GM13976 (cell line): Measurements from ENCODE around the gene GTPBP1.
A peak's percentile ranks its signal among the peaks of the same experiment; 100 is the strongest.

Experiments used
- DNase-seq: peaks from one replicate; pipeline ENCODE4 v3.0.0; 2012; ENCODE audit warnings: low spot score
- in situ Hi-C: fragments of 300-500 bp; cut with MboI; formaldehyde crosslinking; loops from one replicate; pipeline ENCODE4 v1.12.0; 2022; ENCODE audit warnings: low sequenced_read_pairs, mixed read lengths, inconsistent platforms; ENCODE audit not compliant: unreplicated experiment
- TF ChIP-seq, protein P1 (sequence below): IDR thresholded peaks from 2 replicates; pipeline ENCODE4 v1.5.1; 2012; ENCODE audit warnings: borderline replicate concordance, mild to moderate bottlenecking; ENCODE audit not compliant: insufficient read depth; ENCODE audit errors: extremely low read depth, missing control alignments, control extremely low read depth

Gene GTPBP1

DNA sequence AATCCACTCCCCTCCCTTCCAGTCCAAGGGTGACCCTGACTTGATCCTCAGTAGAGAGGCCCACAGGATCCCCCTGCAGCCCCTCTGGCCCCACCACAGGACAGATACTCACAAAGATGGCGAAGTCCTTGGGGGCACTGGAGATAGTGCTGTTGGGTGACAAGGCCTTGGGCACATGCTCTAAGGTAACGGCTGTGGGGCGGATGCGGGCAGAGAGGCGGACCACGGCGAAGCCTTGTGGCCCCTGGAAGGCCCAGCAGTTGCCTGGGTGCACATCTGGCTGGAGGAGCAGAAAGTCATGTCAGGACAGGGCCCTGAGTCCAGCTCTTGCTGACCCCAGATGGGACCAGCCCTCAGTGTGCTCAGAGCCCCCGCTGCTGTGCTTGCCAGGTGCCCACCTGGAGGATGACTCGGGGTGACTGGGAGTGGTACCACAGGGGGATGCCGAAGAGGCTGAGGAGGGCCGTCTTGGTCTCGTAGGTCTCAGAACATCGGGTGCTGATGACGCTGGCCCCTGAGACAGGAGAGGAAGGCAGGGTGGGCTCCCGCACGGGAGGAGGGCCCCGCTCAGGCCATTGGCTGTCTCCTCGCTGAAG is 32.8 kb downstream of the GTPBP1 start:
- TF ChIP-seq, protein P1, sequence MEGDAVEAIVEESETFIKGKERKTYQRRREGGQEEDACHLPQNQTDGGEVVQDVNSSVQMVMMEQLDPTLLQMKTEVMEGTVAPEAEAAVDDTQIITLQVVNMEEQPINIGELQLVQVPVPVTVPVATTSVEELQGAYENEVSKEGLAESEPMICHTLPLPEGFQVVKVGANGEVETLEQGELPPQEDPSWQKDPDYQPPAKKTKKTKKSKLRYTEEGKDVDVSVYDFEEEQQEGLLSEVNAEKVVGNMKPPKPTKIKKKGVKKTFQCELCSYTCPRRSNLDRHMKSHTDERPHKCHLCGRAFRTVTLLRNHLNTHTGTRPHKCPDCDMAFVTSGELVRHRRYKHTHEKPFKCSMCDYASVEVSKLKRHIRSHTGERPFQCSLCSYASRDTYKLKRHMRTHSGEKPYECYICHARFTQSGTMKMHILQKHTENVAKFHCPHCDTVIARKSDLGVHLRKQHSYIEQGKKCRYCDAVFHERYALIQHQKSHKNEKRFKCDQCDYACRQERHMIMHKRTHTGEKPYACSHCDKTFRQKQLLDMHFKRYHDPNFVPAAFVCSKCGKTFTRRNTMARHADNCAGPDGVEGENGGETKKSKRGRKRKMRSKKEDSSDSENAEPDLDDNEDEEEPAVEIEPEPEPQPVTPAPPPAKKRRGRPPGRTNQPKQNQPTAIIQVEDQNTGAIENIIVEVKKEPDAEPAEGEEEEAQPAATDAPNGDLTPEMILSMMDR = no peak
- peak; percentile 33 for DNase-seq
- in situ Hi-C loops = no loop called here

DNA sequence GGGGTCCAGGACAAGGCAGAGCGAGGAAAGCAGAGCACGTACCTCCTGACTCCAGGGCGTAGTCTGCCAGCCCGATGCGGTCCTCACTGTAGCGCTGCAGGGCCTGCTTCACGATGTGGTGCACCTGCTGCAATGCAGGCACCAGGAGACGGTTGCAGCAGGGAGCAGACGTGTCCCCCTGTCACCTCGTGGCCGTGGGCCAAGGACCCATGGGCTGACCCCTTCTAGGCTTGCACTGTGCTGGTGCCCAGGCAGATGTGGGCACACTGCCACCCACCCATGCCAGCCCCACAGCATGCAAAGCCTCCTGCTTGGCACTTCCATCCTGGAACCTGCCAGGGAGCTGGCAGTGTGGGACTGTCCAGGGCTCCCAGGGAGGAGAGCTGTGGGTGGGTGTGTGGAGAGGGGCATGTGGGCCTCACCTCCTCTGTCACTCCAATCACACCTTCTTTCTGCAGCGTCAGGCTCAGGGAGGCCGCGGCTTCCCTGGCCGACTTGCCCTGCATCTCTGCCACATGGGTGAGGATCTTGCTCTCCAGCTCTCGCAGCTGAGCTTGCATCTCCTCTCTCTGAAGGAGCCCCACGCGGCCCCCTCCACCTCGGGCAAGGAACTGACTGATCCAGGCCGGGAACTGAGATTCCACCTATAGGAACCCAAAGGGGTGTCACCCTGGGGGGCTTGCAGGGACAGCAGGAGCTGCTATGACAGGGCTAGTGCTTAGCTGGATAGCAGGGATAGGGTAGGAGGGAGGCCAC is 33.7 kb downstream of the GTPBP1 start:
- TF ChIP-seq, protein P1 = no peak
- peak; percentile 30 for DNase-seq
- in situ Hi-C loops = no loop called here

DNA sequence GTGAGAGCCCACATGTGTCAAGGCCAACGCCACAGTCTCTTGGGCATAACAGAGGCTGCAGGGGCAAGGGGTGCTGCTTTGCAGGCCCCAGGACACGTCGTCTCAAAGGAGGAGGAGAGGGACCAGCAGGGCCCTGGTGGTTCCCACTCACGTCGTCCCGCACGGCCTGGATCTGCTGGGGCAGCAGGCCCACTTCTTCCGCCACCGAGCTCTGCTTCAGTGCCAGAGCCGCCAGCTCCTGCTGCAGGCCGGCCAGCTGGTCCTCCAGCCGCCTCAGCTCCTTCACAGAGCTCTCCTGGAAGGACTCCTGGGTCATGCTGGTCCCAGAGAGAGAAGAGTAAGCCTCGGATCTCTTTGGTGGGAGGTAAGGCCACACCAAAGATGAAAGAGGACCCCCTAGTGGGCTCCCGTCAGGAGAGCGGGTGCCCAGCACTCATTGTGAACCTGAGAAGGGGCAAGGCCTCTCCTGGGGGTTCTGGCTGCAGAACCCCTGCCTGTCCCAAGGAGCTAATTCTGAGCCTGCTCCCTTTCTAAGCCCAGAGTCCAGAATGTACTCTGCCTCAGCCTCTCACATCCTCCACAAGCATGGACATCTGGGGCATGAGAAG is 34.5 kb downstream of the GTPBP1 start:
- DNase-seq = peak; percentile 30
- in situ Hi-C loops = no loop called here
- TF ChIP-seq, protein P1 = no peak

DNA sequence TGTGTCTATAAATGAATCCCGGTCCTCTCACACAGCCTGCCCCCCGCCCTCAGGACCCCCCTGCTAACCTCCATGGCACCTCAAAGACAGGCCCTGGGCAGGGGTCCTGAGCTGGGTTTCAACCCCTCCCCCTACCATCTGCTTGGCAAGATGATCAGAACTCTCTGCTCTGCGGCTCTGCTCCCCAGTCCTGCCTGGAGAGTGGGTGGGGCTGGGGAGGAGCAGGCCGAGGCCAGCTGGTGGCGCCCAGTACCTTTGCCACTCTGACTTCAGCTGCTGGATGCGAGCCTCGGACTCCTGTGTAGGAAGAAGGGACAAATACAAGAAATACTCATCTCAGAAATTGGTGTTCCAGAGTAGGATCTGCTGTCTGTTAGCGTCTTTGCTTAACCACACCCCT is 35.0 kb downstream of the GTPBP1 start:
- in situ Hi-C loops = no loop called here
- TF ChIP-seq, protein P1 = no peak

DNA sequence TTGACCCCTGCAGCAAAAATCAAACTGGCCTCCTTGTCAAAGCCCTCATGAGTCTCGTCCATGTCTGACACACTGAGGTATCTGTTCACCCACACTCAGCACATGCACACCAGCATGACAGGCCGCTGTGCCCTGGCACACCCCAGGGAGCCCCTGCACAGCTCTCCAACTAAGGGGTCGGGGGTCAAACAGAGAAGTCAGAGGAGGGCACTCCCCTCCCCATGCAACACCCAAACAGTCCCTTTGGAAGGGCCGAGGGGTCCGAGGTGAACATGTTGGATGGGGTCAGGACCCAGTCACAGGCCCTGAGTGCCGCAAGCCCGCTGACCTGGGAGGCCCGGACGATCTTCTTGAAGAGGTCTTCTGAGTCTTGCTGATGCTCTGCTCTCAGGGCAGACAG is 35.4 kb downstream of the GTPBP1 start:
- TF ChIP-seq, protein P1 = no peak
- in situ Hi-C loops = no loop called here
- no peak for DNase-seq

More for the DNA sequence above, 35.0 kb downstream of the GTPBP1 start:
- no peak for DNase-seq

DNA sequence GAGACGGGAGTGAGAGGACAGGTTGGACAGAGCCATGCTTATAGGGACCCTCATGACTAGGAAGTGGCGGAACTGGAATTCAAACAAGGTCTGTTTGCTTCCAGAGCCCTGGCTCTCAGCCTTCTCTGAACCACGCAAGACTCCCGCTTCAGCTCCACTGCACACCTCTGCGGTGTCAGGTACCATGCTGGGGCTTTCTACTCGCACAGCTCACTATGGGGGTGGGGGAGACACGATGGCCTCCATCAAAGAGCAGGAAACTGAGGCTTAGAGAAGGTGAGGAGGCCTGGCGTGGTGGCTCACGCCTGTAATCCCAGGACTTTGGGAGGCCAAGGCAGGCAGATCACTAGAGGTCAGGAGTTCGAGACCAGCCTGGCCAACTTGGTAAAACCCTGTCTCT is 35.8 kb downstream of the GTPBP1 start:
- in situ Hi-C loops = no loop called here
- TF ChIP-seq, protein P1 = no peak
- no peak for DNase-seq
